Measurements from ENCODE around the gene ZBTB38. TPM values are rescaled to one million over a fixed set of nuclear protein-coding genes. Genes with fewer than 3 reads are reported as not detected.

The ZBTB38 gene
- total RNA-seq, 1 donor from 2014 or later, result 29.4 TPM

- no peak overlapping the region for H3K4me3 Mint-ChIP-seq
- no peak overlapping the region for H3K27ac Mint-ChIP-seq
- H3K36me3 Mint-ChIP-seq, result no peaks in the 10 kb centered on the region
- no peak for TF ChIP-seq CTCF (conservative IDR thresholded peaks at IDR 0.05)
- no peaks in the 10 kb centered on the region for H3K9me3 Mint-ChIP-seq
- H3K4me1 Mint-ChIP-seq (ENCODE audit: unreplicated experiment), result peaks cover 5% of the 10 kb centered on the region
- no peak for DNase-seq (ENCODE audit: extremely low spot score, unreplicated experiment)
- peaks cover 5% of the 10 kb centered on the region for H3K27me3 Mint-ChIP-seq
Observed at GRCh38 chr3:141353652-141354495, 14.4 kb upstream of the ZBTB38 start.

GRCh38 chr3:141354517-141354916, 13.8 kb upstream of the ZBTB38 start:
- Mint-ChIP-seq H3K27me3 (peaks cover 5% of the 10 kb centered on the region), H3K27ac (no peak overlapping the region), H3K9me3 (no peaks in the 10 kb centered on the region), H3K4me3 (no peak overlapping the region), H3K4me1 (ENCODE audit: unreplicated experiment) (peaks cover 5% of the 10 kb centered on the region), H3K36me3 (no peaks in the 10 kb centered on the region)
- no peak for DNase-seq (ENCODE audit: extremely low spot score, unreplicated experiment)
- no peak for TF ChIP-seq CTCF (conservative IDR thresholded peaks at IDR 0.05)

- H3K27ac Mint-ChIP-seq, result no peak overlapping the region
- no peaks in the 10 kb centered on the region for H3K36me3 Mint-ChIP-seq
- no peak for DNase-seq (ENCODE audit: extremely low spot score, unreplicated experiment)
- H3K4me3 Mint-ChIP-seq, result no peak overlapping the region
- H3K27me3 Mint-ChIP-seq, result peaks cover 5% of the 10 kb centered on the region
- TF ChIP-seq CTCF (conservative IDR thresholded peaks at IDR 0.05), result no peak
- no peaks in the 10 kb centered on the region for H3K9me3 Mint-ChIP-seq
- H3K4me1 Mint-ChIP-seq (ENCODE audit: unreplicated experiment), result peaks cover 5% of the 10 kb centered on the region
Observed at GRCh38 chr3:141355242-141355641, 13.1 kb upstream of the ZBTB38 start.

GRCh38 chr3:141356046-141356445, 12.3 kb upstream of the ZBTB38 start:
- no peaks in the 10 kb centered on the region for H3K36me3 Mint-ChIP-seq
- no peak for TF ChIP-seq CTCF (conservative IDR thresholded peaks at IDR 0.05)
- peaks cover 5% of the 10 kb centered on the region for H3K27me3 Mint-ChIP-seq
- H3K27ac Mint-ChIP-seq, result no peak overlapping the region
- no peaks in the 10 kb centered on the region for H3K9me3 Mint-ChIP-seq
- peaks cover 10% of the 10 kb centered on the region for H3K4me1 Mint-ChIP-seq (ENCODE audit: unreplicated experiment)
- no peak for DNase-seq (ENCODE audit: extremely low spot score, unreplicated experiment)
- H3K4me3 Mint-ChIP-seq, result no peak overlapping the region

- TF ChIP-seq CTCF (conservative IDR thresholded peaks at IDR 0.05), result peak; percentile 79
- H3K4me3 Mint-ChIP-seq, result peak overlapping the region; percentile 15
Observed at GRCh38 chr3:141360888-141361598, 7.3 kb upstream of the ZBTB38 start.

More at GRCh38 chr3:141360888-141361598, 7.3 kb upstream of the ZBTB38 start:
- H3K9me3 Mint-ChIP-seq, result no peaks in the 10 kb centered on the region
- H3K27ac Mint-ChIP-seq, result peak overlapping the region; percentile 60
- no peaks in the 10 kb centered on the region for H3K27me3 Mint-ChIP-seq
- peaks cover 12% of the 10 kb centered on the region for H3K4me1 Mint-ChIP-seq (ENCODE audit: unreplicated experiment)
- no peak for DNase-seq (ENCODE audit: extremely low spot score, unreplicated experiment)
- no peaks in the 10 kb centered on the region for H3K36me3 Mint-ChIP-seq
